OCI-LY7 (cell line): ENCODE data around the gene RANBP9. TPM values are rescaled to one million over a fixed set of nuclear protein-coding genes. Genes with fewer than 3 reads are reported as not detected.

Experiments used
- BruUV-seq: library from RNA; stranded (reverse); fragments of 400-500 nt; replicated peaks from 2 replicates; lab custom pipeline; 2021; lab: Mats Ljungman, UMichigan
- CTCF ChIA-PET: fragments of 300-600 bp; sonication (Branson Sonifier 250); formaldehyde crosslinking; loops from one replicate; lab custom pipeline; 2022; ENCODE audit warnings: antibody characterized with exemption; ENCODE audit not compliant: unreplicated experiment; lab: Charles Lee
- POLR2A ChIA-PET: fragments of 300-600 bp; sonication (Branson Sonifier 250); formaldehyde crosslinking; loops from one replicate; lab custom pipeline; 2022; ENCODE audit warnings: antibody characterized with exemption; lab: Charles Lee
- DNase-seq: peaks from one replicate; pipeline ENCODE4 v3.0.0-alpha.2; 2015; ENCODE audit warnings: low spot score
- H2AFZ ChIP-seq: fragments of 200-600 bp; sonication (generic), shearing (Covaris generic); 2 replicates; pipeline ENCODE4 v1.6.1; 2014; ENCODE audit warnings: mild to moderate bottlenecking, antibody characterized with exemption, low read length, moderate library complexity
- H3K27ac ChIP-seq: fragments of 200-600 bp; sonication (generic); 2 replicates; pipeline ENCODE4 v1.5.1; 2014; ENCODE audit warnings: mixed run types, low read depth, mild to moderate bottlenecking, moderate library complexity, low read length, inconsistent platforms; ENCODE audit not compliant: poor library complexity, severe bottlenecking
- H3K36me3 ChIP-seq: fragments of 200-600 bp; sonication (generic); 2 replicates; pipeline ENCODE4 v1.6.1; 2014; ENCODE audit warnings: mild to moderate bottlenecking, antibody characterized with exemption, low read length, moderate library complexity, mixed read lengths; ENCODE audit not compliant: insufficient read depth
- H3K4me1 ChIP-seq: fragments of 200-600 bp; sonication (generic); 2 replicates; pipeline ENCODE4 v1.5.1; 2014; ENCODE audit warnings: mild to moderate bottlenecking, low read length; ENCODE audit not compliant: insufficient read depth, poor library complexity, severe bottlenecking
- H3K4me2 ChIP-seq: fragments of 200-600 bp; sonication (generic); 2 replicates; pipeline ENCODE4 v1.6.1; 2014; ENCODE audit warnings: mild to moderate bottlenecking, low read length
- H3K4me3 ChIP-seq: fragments of 200-600 bp; sonication (generic); 2 replicates; pipeline ENCODE4 v1.5.1; 2014; ENCODE audit warnings: mild to moderate bottlenecking, low read depth, low read length; ENCODE audit not compliant: poor library complexity, severe bottlenecking
- H3K79me2 ChIP-seq: fragments of 200-600 bp; sonication (generic); 2 replicates; pipeline ENCODE4 v1.6.1; 2016; ENCODE audit warnings: low read depth, mild to moderate bottlenecking, low read length, moderate library complexity, mixed read lengths; ENCODE audit not compliant: insufficient read depth
- H3K9me2 ChIP-seq: fragments of 200-600 bp; sonication (generic); 2 replicates; pipeline ENCODE4 v1.6.1; 2016; ENCODE audit warnings: mild to moderate bottlenecking, low read length, mixed read lengths; ENCODE audit not compliant: insufficient read depth
- H3K9me3 ChIP-seq: fragments of 200-600 bp; sonication (generic); 2 replicates; pipeline ENCODE4 v1.6.1; 2014; ENCODE audit warnings: mild to moderate bottlenecking, mixed run types, low read length, mixed read lengths
- H4K20me1 ChIP-seq: fragments of 200-600 bp; sonication (generic); 2 replicates; pipeline ENCODE4 v1.6.1; 2014; ENCODE audit warnings: mild to moderate bottlenecking, antibody characterized with exemption, low read length, moderate library complexity, mixed read lengths; ENCODE audit not compliant: insufficient read depth
- EZH2phosphoT487 ChIP-seq: fragments of 200-600 bp; sonication (generic); IDR thresholded peaks from 2 replicates; pipeline ENCODE4 v1.6.1; 2018; ENCODE audit warnings: low read depth, borderline replicate concordance, mild to moderate bottlenecking, mixed run types, antibody characterized with exemption, low read length, moderate library complexity, mixed read lengths
- intact Hi-C: fragments of 100-400 bp; cut with micrococcal nuclease; formaldehyde crosslinking; loops from one replicate; pipeline ENCODE4 v1.10.0; 2022; ENCODE audit not compliant: unreplicated experiment
- total RNA-seq, 2 experiments: library from RNA; depleted of rRNA in 1 of 2; stranded (reverse); fragments of >200 nt in 1 of 2; shearing (Covaris generic) in 1 of 2; gene quantifications; 2 replicates each; pipeline ENCODE4 v1.2.3, GENCODE V29; 2014 to 2022
- TF ChIP-seq, protein P1 (sequence below): fragments of 200-600 bp; sonication (generic); conservative IDR thresholded peaks from 2 replicates; pipeline ENCODE4 v1.5.1; 2014; ENCODE audit warnings: mild to moderate bottlenecking, antibody characterized with exemption, low read length, moderate library complexity, mixed read lengths

Gene RANBP9
- total RNA-seq, 2 experiments from 2014 or later = 20.5 to 35.0 TPM

DNA sequence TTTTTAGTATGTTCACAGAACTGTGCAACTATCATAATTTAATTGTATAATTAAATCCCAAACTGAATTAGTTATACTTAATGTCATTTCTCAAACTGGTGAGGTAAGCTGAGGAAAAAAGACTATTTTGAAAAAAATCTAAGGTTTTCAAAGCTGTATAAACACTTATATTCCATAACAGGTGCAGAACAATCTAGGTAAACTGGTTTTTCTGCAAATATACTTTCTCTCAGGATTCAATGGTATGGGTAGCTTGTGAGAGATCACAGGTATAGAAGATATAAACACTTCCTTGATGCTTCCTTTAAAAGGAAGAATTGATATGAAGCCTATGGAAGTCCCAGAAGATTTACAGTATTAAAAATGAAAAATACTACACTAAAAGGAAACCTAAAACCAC is 62.8 kb downstream of the RANBP9 start:
- no peak overlapping the region for H3K27ac ChIP-seq
- no peaks in the 10 kb centered on the region for H3K9me3 ChIP-seq
- POLR2A ChIA-PET = interaction anchor here (0.6 to 1.2 kb wide), 6 partner anchors 11 to 301 kb away, joined by 3 to 7 read pairs (median 3); no protein-coding TSS in a partner anchor
- H4K20me1 ChIP-seq = no peaks in the 10 kb centered on the region
- no peaks in the 10 kb centered on the region for H3K4me1 ChIP-seq
- no peaks in the 10 kb centered on the region for H3K9me2 ChIP-seq
- CTCF ChIA-PET = no interaction called here
- intact Hi-C loops = no loop called here
- H3K36me3 ChIP-seq = peaks cover 26% of the 10 kb centered on the region
- H3K4me3 ChIP-seq = no peak overlapping the region
- no peak overlapping the region for H2AFZ ChIP-seq
- H3K4me2 ChIP-seq = no peak overlapping the region
- no peak for DNase-seq
- H3K79me2 ChIP-seq = no peaks in the 10 kb centered on the region; the same call in 1 of the 2 replicates
- no peak for TF ChIP-seq EZH2phosphoT487
- TF ChIP-seq, protein P1, sequence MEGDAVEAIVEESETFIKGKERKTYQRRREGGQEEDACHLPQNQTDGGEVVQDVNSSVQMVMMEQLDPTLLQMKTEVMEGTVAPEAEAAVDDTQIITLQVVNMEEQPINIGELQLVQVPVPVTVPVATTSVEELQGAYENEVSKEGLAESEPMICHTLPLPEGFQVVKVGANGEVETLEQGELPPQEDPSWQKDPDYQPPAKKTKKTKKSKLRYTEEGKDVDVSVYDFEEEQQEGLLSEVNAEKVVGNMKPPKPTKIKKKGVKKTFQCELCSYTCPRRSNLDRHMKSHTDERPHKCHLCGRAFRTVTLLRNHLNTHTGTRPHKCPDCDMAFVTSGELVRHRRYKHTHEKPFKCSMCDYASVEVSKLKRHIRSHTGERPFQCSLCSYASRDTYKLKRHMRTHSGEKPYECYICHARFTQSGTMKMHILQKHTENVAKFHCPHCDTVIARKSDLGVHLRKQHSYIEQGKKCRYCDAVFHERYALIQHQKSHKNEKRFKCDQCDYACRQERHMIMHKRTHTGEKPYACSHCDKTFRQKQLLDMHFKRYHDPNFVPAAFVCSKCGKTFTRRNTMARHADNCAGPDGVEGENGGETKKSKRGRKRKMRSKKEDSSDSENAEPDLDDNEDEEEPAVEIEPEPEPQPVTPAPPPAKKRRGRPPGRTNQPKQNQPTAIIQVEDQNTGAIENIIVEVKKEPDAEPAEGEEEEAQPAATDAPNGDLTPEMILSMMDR = no peak
- BruUV-seq = no TSS peak

DNA sequence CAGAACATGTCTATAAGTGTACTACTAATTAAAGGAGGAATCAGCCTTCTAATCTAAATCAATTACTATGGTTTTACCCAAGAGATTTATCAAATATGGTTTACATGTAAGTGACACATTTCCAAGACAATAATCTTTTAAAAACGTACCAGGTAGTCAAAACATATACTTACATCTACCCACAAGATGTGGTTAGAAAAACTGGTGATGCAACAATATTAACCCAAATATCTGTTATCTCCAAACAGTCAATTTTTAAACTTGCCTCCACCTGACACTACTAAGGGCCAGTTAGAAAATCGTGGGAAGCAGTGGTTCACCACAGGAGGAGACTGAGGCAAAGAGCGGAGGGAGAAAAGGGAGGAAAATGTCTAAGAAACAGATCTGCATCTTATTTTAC is 68.5 kb downstream of the RANBP9 start:
- peaks cover 50% of the 10 kb centered on the region for H3K36me3 ChIP-seq
- H3K9me3 ChIP-seq = no peaks in the 10 kb centered on the region
- H3K79me2 ChIP-seq = no peaks in the 10 kb centered on the region
- no peaks in the 10 kb centered on the region for H3K4me1 ChIP-seq
- no peak for TF ChIP-seq EZH2phosphoT487
- TF ChIP-seq, protein P1 = no peak
- no peak overlapping the region for H2AFZ ChIP-seq
- H3K9me2 ChIP-seq = no peaks in the 10 kb centered on the region
- no peak overlapping the region for H3K4me2 ChIP-seq
- ChIA-PET POLR2A (no interaction called here), CTCF (no interaction called here)
- BruUV-seq = no TSS peak
- no peak for DNase-seq
- no peak overlapping the region for H3K4me3 ChIP-seq
- no peaks in the 10 kb centered on the region for H4K20me1 ChIP-seq
- no peak overlapping the region for H3K27ac ChIP-seq
- intact Hi-C loops = no loop called here

DNA sequence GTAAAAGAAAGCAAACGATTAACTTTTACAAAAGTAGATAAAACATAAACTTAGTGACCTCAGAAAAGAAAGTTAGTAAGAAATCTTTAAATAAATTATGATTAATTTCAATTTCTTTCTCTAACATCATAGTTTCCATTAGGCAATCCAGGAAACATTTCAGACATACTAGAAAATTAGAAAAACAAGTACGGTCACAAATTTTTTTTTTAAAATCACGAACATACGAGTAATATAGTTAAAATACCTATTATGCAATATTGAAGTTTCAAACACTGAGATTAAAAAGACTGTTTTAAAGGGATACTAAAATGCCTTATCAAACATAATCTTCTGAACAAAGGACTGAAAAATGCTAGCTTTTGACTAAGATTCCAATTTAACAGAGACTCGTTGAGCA is 70.3 kb downstream of the RANBP9 start:
- TF ChIP-seq, protein P1 = no peak
- no peak for TF ChIP-seq EZH2phosphoT487
- ChIA-PET POLR2A (interaction anchor here (0.5 to 1.1 kb wide), 4 partner anchors 9 to 135 kb away, joined by 3 to 4 read pairs (median 3); no protein-coding TSS in a partner anchor), CTCF (no interaction called here)
- intact Hi-C loops = no loop called here
- Histone ChIP-seq H3K4me1 (peaks cover 4% of the 10 kb centered on the region), H2AFZ (no peak overlapping the region), H3K4me2 (no peak overlapping the region), H4K20me1 (no peaks in the 10 kb centered on the region), H3K36me3 (peaks cover 65% of the 10 kb centered on the region), H3K9me3 (no peaks in the 10 kb centered on the region), H3K4me3 (no peak overlapping the region), H3K27ac (no peak overlapping the region), H3K9me2 (no peaks in the 10 kb centered on the region), H3K79me2 (no peaks in the 10 kb centered on the region)
- no TSS peak for BruUV-seq
- no peak for DNase-seq
